SK-N-SH treated with all-trans-retinoic acid at 6 μM for 48 hours (cell line): Measurements from ENCODE around the gene WEE2.

Experiments
- ATAC-seq: fragments of 200-7000 bp; cut with Tn5 transposase; 3 replicates; pipeline ENCODE4 v1.9.1; 2020; ENCODE audit warnings: mild to moderate bottlenecking, moderate library complexity
- ARNTL ChIP-seq: fragments of 450-650 bp; formaldehyde crosslinking; IDR thresholded peaks from 2 replicates; pipeline ENCODE4 v1.5.0; 2020; ENCODE audit warnings: low read depth, mild to moderate bottlenecking, moderate library complexity, borderline replicate concordance
- BACH2 ChIP-seq: fragments of 250-450 bp; sonication (Bioruptor Pico); IDR thresholded peaks from 2 replicates; pipeline ENCODE4 v1.9.0; 2021; ENCODE audit warnings: mild to moderate bottlenecking, borderline replicate concordance
- CREB5 ChIP-seq: fragments of 250-450 bp; sonication (Bioruptor Pico); IDR thresholded peaks from 2 replicates; pipeline ENCODE4 v1.5.1; 2020; ENCODE audit warnings: low read depth, mild to moderate bottlenecking, moderate library complexity
- CSDC2 ChIP-seq: fragments of 250-450 bp; sonication (Bioruptor Pico); IDR thresholded peaks from 2 replicates; pipeline ENCODE4 v1.5.0; 2020; ENCODE audit warnings: mild to moderate bottlenecking, moderate library complexity
- ESRRG ChIP-seq: fragments of 250-450 bp; sonication (Bioruptor Pico); IDR thresholded peaks from 2 replicates; pipeline ENCODE4 v1.6.1; 2021; ENCODE audit warnings: mild to moderate bottlenecking
- GLIS3 ChIP-seq: fragments of 250-450 bp; sonication (Bioruptor Pico); IDR thresholded peaks from 2 replicates; pipeline ENCODE4 v1.5.0; 2020; ENCODE audit warnings: mild to moderate bottlenecking, moderate library complexity
- ISL1 ChIP-seq: fragments of 250-450 bp; sonication (Bioruptor Pico); IDR thresholded peaks from 2 replicates; pipeline ENCODE4 v2.1.2; 2022; ENCODE audit warnings: mild to moderate bottlenecking, moderate library complexity
- OSR1 ChIP-seq: fragments of 250-450 bp; sonication (Bioruptor Pico); IDR thresholded peaks from 2 replicates; pipeline ENCODE4 v1.8.0; 2022; ENCODE audit warnings: moderate library complexity, mild to moderate bottlenecking, inconsistent platforms
- PATZ1 ChIP-seq: fragments of 250-450 bp; sonication (Bioruptor Pico); IDR thresholded peaks from 2 replicates; pipeline ENCODE4 v1.8.0; 2020; ENCODE audit warnings: mild to moderate bottlenecking, moderate library complexity, borderline replicate concordance
- POU6F1 ChIP-seq: fragments of 250-450 bp; sonication (Bioruptor Pico); IDR thresholded peaks from 2 replicates; pipeline ENCODE4 v1.8.0; 2021; ENCODE audit warnings: low read depth, mild to moderate bottlenecking, moderate library complexity, borderline replicate concordance
- PPARA ChIP-seq: fragments of 250-450 bp; sonication (Bioruptor Pico); IDR thresholded peaks from 2 replicates; pipeline ENCODE4 v1.5.0; 2020; ENCODE audit warnings: mild to moderate bottlenecking, borderline replicate concordance
- RARB ChIP-seq: fragments of 250-450 bp; sonication (Bioruptor Pico); IDR thresholded peaks from 2 replicates; pipeline ENCODE4 v1.8.0; 2021; ENCODE audit warnings: mild to moderate bottlenecking, moderate library complexity
- SNAI2 ChIP-seq: fragments of 250-450 bp; sonication (Bioruptor Pico); IDR thresholded peaks from 2 replicates; pipeline ENCODE4 v1.5.0; 2020; ENCODE audit warnings: mild to moderate bottlenecking, moderate library complexity
- TCF4 ChIP-seq: fragments of 250-450 bp; sonication (Bioruptor Pico); IDR thresholded peaks from 2 replicates; pipeline ENCODE4 v1.8.0; 2021; ENCODE audit warnings: mild to moderate bottlenecking, moderate library complexity, borderline replicate concordance
- TSHZ2 ChIP-seq: fragments of 250-450 bp; sonication (Bioruptor Pico); IDR thresholded peaks from 2 replicates; pipeline ENCODE4 v1.5.0; 2020; ENCODE audit warnings: mild to moderate bottlenecking, moderate library complexity
- ZC3H10 ChIP-seq: fragments of 250-450 bp; sonication (Bioruptor Pico); IDR thresholded peaks from 2 replicates; pipeline ENCODE4 v1.5.1; 2021; ENCODE audit warnings: mild to moderate bottlenecking, moderate library complexity
- ZFP3 ChIP-seq: fragments of 250-450 bp; sonication (Bioruptor Pico); IDR thresholded peaks from 2 replicates; pipeline ENCODE4 v1.5.0; 2020; ENCODE audit warnings: mild to moderate bottlenecking, moderate library complexity
- ZFP30 ChIP-seq: fragments of 450-650 bp; formaldehyde crosslinking; IDR thresholded peaks from 2 replicates; pipeline ENCODE4 v1.5.0; 2022; ENCODE audit warnings: mild to moderate bottlenecking, moderate library complexity
- ZNF70 ChIP-seq: fragments of 450-650 bp; formaldehyde crosslinking; IDR thresholded peaks from 2 replicates; pipeline ENCODE4 v1.5.0; 2020; ENCODE audit warnings: mild to moderate bottlenecking, moderate library complexity
- ZNF8 ChIP-seq: fragments of 450-650 bp; formaldehyde crosslinking; IDR thresholded peaks from 2 replicates; pipeline ENCODE4 v1.5.0; 2020; ENCODE audit warnings: mild to moderate bottlenecking, moderate library complexity

WEE2 gene

GRCh38 chr7:141686074-141686473 lies 22.1 kb upstream of the WEE2 start:
- TF ChIP-seq TSHZ2 (CRISPR knock-in tag) (no peak), CREB5 (CRISPR knock-in tag) (no peak), ESRRG (CRISPR knock-in tag) (no peak), SNAI2 (CRISPR knock-in tag) (no peak), OSR1 (CRISPR knock-in tag) (no peak), ZNF8 (CRISPR knock-in tag) (no peak), POU6F1 (CRISPR knock-in tag) (no peak), ZNF70 (CRISPR knock-in tag) (no peak), CSDC2 (CRISPR knock-in tag) (no peak), PATZ1 (CRISPR knock-in tag) (no peak), ZFP3 (no peak), ZFP30 (CRISPR knock-in tag) (no peak), ARNTL (CRISPR knock-in tag) (no peak), PPARA (CRISPR knock-in tag) (no peak)
- no peak for ATAC-seq

GRCh38 chr7:141686670-141687069 lies 21.5 kb upstream of the WEE2 start:
- no peak for TF ChIP-seq ISL1
- no peak for TF ChIP-seq PATZ1 (CRISPR knock-in tag)
- TF ChIP-seq RARB (CRISPR knock-in tag) = no peak
- TF ChIP-seq PPARA (CRISPR knock-in tag) = no peak
- no peak for TF ChIP-seq SNAI2 (CRISPR knock-in tag)
- no peak for ATAC-seq

- ATAC-seq = no peak
- TF ChIP-seq ISL1 = no peak
- no peak for TF ChIP-seq ZFP30 (CRISPR knock-in tag)
- no peak for TF ChIP-seq GLIS3 (CRISPR knock-in tag)
- no peak for TF ChIP-seq TCF4 (CRISPR knock-in tag)
- TF ChIP-seq ZFP3 = no peak
- TF ChIP-seq ARNTL (CRISPR knock-in tag) = no peak
- TF ChIP-seq CSDC2 (CRISPR knock-in tag) = no peak
- no peak for TF ChIP-seq PATZ1 (CRISPR knock-in tag)
- no peak for TF ChIP-seq POU6F1 (CRISPR knock-in tag)
- no peak for TF ChIP-seq ZNF8 (CRISPR knock-in tag)
- no peak for TF ChIP-seq CREB5 (CRISPR knock-in tag)
- no peak for TF ChIP-seq BACH2
- no peak for TF ChIP-seq ZC3H10 (CRISPR knock-in tag)
- TF ChIP-seq RARB (CRISPR knock-in tag) = no peak
- TF ChIP-seq PPARA (CRISPR knock-in tag) = no peak
- no peak for TF ChIP-seq ESRRG (CRISPR knock-in tag)
Measured at GRCh38 chr7:141688043-141688442, 20.1 kb upstream of the WEE2 start.
